Peyer's patch (tissue), 4 donors: ENCODE data around the gene MFSD1. TPM values are rescaled to one million over a fixed set of nuclear protein-coding genes. Genes with fewer than 3 reads are reported as not detected.

Experiments used
- DNase-seq, 3 donors: peaks; one replicate each; pipeline ENCODE4 v3.0.0-alpha.2; 2017 to 2019
- H3K27ac ChIP-seq, 4 donors: fragments of 200-600 bp; sonication (generic); one replicate each; pipeline ENCODE4 v1.5.1; 2016 to 2019
- H3K27me3 ChIP-seq, 2 donors: fragments of 200-600 bp; sonication (generic); one replicate each; pipeline ENCODE4 v1.5.1; 2019
- H3K36me3 ChIP-seq, 3 donors: fragments of 200-600 bp; sonication (generic); one replicate each; pipeline ENCODE4 v1.5.1; 2016 to 2019
- H3K4me1 ChIP-seq, 4 donors: fragments of 200-600 bp; sonication (generic); one replicate each; pipeline ENCODE4 v1.5.1; 2016 to 2019
- H3K4me3 ChIP-seq, 4 donors: fragments of 200-600 bp; sonication (generic); 1 replicate in 3 of 4; 2 replicates in 1 of 4; pipeline ENCODE4 v1.5.1; 2016 to 2019; ENCODE audit warnings: mild to moderate bottlenecking in 1 of 4
- H3K9me3 ChIP-seq, 4 donors: fragments of 200-600 bp; sonication (generic); one replicate each; pipeline ENCODE4 v1.5.1; 2016 to 2019; ENCODE audit warnings: mild to moderate bottlenecking in 1 of 4
- POLR2A ChIP-seq, 2 donors: fragments of 450-650 bp; IDR thresholded peaks; one replicate each; pipeline ENCODE4 v1.5.1; 2017; ENCODE audit warnings: antibody characterized with exemption in 2 of 2, mild to moderate bottlenecking in 2 of 2, moderate library complexity in 2 of 2
- total RNA-seq, 4 donors: library from RNA; depleted of rRNA; stranded (reverse); fragments of >200 nt; gene quantifications; one replicate each; pipeline ENCODE4 v1.1.0, GENCODE V29; 2016
- TF ChIP-seq, protein P1 (sequence below), 6 experiments: fragments of 450-650 bp in 4 of 6; fragments of 200-600 bp in 2 of 6; sonication (generic) in 1 of 6; IDR thresholded peaks; one replicate each; pipeline ENCODE4 v1.5.1; 2017 to 2019; ENCODE audit warnings: antibody characterized with exemption in 6 of 6, mild to moderate bottlenecking in 3 of 6, moderate library complexity in 1 of 6

Gene MFSD1
- total RNA-seq, 4 donors from 2014 or later = 14.9 to 48.0 (median 42.6) TPM

GRCh38 chr3:158804441-158804840 is 2.6 kb downstream of the MFSD1 start:
- Histone ChIP-seq H3K36me3 (peaks cover 0 to 20% (median 0%) of the 10 kb centered on the region in 3 donors), H3K4me1 (peaks cover 0 to 10% (median 0%) of the 10 kb centered on the region in 4 donors), H3K9me3 (no peaks in the 10 kb centered on the region), H3K27ac (no peak overlapping the region), H3K27me3 (no peaks in the 10 kb centered on the region), H3K4me3 (no peak overlapping the region)
- TF ChIP-seq, protein P1, sequence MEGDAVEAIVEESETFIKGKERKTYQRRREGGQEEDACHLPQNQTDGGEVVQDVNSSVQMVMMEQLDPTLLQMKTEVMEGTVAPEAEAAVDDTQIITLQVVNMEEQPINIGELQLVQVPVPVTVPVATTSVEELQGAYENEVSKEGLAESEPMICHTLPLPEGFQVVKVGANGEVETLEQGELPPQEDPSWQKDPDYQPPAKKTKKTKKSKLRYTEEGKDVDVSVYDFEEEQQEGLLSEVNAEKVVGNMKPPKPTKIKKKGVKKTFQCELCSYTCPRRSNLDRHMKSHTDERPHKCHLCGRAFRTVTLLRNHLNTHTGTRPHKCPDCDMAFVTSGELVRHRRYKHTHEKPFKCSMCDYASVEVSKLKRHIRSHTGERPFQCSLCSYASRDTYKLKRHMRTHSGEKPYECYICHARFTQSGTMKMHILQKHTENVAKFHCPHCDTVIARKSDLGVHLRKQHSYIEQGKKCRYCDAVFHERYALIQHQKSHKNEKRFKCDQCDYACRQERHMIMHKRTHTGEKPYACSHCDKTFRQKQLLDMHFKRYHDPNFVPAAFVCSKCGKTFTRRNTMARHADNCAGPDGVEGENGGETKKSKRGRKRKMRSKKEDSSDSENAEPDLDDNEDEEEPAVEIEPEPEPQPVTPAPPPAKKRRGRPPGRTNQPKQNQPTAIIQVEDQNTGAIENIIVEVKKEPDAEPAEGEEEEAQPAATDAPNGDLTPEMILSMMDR (IDR thresholded peaks at IDR 0.05) = no peak
- TF ChIP-seq POLR2A (IDR thresholded peaks at IDR 0.05) = no peak
- no peak for DNase-seq

GRCh38 chr3:158808697-158809096 is 6.8 kb downstream of the MFSD1 start:
- Histone ChIP-seq H3K4me1 (no peaks in the 10 kb centered on the region), H3K9me3 (no peaks in the 10 kb centered on the region), H3K27ac (no peak overlapping the region), H3K27me3 (no peaks in the 10 kb centered on the region), H3K36me3 (peaks cover 0 to 51% (median 0%) of the 10 kb centered on the region in 3 donors), H3K4me3 (no peak overlapping the region)
- TF ChIP-seq, protein P1 (IDR thresholded peaks at IDR 0.05) = no peak
- no peak for TF ChIP-seq POLR2A (IDR thresholded peaks at IDR 0.05)
- DNase-seq = no peak

DNA sequence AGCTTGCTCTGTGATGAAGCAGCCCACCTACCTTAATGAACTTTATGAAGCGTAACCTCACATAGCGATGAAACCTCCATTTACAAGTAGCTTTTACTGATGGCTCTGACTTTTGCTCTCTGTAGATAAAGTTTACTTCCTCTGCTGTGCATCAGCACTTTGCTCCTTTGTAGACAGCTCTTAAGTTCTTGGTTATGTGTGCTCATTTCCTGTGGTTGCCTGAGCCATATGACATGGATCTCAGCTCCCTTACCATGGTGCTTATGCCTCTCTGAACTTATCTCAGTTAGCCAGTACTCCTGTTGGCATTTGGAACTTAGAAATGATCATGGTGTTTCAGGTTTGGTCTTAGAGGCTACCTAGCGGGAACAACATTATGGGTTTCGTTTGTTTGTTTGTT is 7.8 kb downstream of the MFSD1 start:
- H3K36me3 ChIP-seq = peaks cover 0 to 61% (median 0%) of the 10 kb centered on the region in 3 donors

GRCh38 chr3:158810823-158811724 is 9.2 kb downstream of the MFSD1 start:
- no peak for DNase-seq
- Histone ChIP-seq H3K4me3 (no peak overlapping the region), H3K9me3 (no peaks in the 10 kb centered on the region), H3K27ac (peak overlapping the region in 1 of 4 donors; percentile 25), H3K4me1 (no peaks in the 10 kb centered on the region), H3K27me3 (no peaks in the 10 kb centered on the region), H3K36me3 (peaks cover 0 to 69% (median 0%) of the 10 kb centered on the region in 3 donors)
- TF ChIP-seq POLR2A (IDR thresholded peaks at IDR 0.05) = no peak
- TF ChIP-seq, protein P1 (IDR thresholded peaks at IDR 0.05) = no peak

More for the DNA sequence above, 7.8 kb downstream of the MFSD1 start:
- DNase-seq = no peak
- TF ChIP-seq, protein P1 (IDR thresholded peaks at IDR 0.05) = no peak
- Histone ChIP-seq H3K4me3 (no peak overlapping the region), H3K4me1 (no peaks in the 10 kb centered on the region), H3K27me3 (no peaks in the 10 kb centered on the region), H3K27ac (peak overlapping the region in 1 of 4 donors; percentile 23), H3K9me3 (no peaks in the 10 kb centered on the region)

- Histone ChIP-seq H3K36me3 (peaks cover 0 to 75% (median 0%) of the 10 kb centered on the region in 3 donors), H3K27ac (no peak overlapping the region), H3K27me3 (no peaks in the 10 kb centered on the region)
Observed at GRCh38 chr3:158819282-158819681, 17.4 kb downstream of the MFSD1 start.

More at GRCh38 chr3:158819282-158819681, 17.4 kb downstream of the MFSD1 start:
- no peak for DNase-seq
- TF ChIP-seq, protein P1 (IDR thresholded peaks at IDR 0.05) = no peak
- no peak for TF ChIP-seq POLR2A (IDR thresholded peaks at IDR 0.05)
- no peaks in the 10 kb centered on the region for H3K9me3 ChIP-seq
- H3K4me3 ChIP-seq = no peak overlapping the region
- no peaks in the 10 kb centered on the region for H3K4me1 ChIP-seq
